Fibroblast of skin of abdomen (primary cell): ENCODE measurements around the gene ARHGEF17.

Source experiments
- DNase-seq: peaks from one replicate; pipeline ENCODE4 v3.0.0-alpha.2; 2013

ARHGEF17 gene

DNA sequence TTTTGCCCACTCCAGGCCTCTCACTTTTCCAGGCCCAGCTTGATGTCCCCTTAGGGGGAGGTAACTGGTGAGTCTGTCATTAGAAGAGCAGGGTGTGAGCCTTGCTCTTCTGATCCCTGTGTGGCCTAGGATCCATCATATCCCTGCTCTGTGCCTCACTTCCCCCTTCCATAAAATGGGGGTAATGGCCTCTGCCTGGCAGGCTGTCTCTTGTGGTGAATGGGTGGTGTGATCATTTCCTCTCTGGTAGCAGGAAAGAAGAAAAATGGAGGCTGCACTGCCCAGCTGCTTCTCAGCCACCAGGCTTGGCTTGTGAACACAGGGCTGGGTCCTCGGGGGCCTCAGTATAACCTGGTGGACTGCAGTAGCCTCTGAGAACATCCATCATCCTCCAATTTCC lies 5.6 kb downstream of the ARHGEF17 start:
- DNase-seq = no peak

GRCh38 chr11:73314117-73314961 lies 6.3 kb downstream of the ARHGEF17 start:
- peak; percentile 74 for DNase-seq

DNA sequence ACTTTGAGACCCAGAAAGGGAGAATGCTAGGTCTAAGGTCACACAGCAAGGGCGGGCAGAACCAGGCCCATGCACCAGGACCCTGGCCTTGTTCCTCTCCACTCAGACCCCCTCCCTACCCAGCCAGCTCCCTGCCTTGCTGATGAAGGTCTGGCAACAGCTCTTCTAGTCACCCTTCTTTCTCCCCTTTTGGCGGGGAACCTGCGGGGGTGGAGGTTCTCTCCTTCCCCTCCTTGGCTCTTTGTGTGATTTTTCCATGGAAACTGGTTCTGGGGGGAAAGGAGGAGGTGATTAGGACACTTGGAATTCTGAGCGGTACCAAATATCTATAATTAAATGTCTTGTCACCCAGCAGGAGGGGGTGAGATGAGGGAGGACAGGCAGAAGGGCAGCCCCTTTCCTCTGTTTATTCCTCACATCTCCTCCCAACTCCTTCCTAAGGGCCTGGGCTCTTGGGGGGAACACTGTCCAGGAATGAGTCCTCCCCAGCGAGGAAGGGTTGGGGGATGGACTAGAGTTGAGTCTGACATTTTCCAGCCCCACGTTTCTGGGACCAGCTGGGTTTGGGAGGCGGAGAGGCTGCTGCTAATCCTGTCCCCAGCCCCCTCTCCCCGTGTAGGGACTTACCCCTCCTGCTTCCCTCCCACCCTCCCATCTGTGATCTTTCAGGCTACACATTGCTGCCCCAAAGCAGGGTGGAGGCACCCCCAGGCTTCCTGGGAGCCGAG lies 7.4 kb downstream of the ARHGEF17 start:
- peak; percentile 39 for DNase-seq

- DNase-seq = no peak
Observed at GRCh38 chr11:73316422-73316821, 8.3 kb downstream of the ARHGEF17 start.

DNA sequence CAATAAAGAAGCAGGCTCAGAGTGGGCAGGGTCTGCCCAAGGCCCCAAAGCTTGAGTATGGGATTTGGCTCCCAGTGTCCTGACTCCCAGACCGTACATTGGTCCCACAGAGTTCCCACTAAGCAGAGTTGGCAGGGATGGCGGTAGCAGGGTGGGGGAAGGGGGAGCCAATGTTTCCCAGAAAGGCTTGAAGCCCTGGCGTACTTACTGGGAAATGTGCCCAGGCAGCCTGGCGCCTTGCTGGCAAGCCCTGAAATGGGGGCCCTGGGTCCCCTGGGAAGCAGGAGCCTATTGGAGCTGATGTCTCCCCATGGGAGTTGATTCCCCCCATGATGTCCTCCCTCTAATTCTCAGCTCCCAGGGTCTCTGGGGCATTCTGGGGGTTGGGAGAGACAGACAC lies 9.3 kb downstream of the ARHGEF17 start:
- DNase-seq = no peak

DNA sequence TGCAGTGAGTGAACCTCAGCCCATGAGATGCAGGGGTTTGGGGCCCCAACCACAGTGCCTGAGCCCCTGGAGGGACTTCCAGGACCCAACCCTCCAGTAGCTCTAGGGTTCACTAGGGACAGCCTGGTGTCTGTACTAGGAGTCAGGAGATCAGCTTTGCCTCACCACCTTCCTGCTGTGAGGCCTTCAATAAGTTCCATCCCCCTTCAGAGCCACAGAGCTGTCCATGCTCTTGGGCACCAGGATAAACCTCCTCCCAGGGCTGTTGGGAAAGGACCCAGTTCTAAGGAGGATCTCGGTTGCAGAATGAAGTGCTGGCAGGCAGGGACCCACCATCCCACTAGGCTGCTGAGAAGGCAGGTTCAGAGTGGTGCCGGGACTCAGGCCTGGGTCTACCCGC lies 9.7 kb downstream of the ARHGEF17 start:
- DNase-seq = no peak

DNA sequence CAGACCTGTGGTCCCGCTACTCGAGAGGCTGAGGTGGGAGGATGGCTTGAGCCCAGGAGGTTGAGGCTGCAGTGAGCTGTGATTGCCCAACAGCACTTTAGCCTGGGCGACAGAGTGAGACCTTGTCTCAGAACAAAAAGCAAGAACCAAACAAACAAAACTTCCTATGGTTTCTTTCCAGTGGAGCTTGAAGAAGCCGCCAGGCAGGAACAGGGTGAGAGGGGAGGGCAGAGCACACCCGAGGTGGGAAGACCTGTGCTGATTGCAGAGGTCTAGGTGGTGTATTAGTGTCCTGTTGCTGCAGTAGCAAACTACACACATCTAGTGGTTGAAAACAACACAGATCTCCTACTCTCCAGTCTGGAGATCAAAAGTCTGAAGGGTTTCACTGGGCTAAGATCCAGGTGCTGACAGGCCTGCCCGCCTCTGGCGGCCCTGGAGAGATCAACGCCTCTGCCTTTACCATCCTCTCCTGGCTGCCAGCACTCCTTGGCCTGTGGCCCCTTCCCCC lies 10.5 kb downstream of the ARHGEF17 start:
- no peak for DNase-seq

GRCh38 chr11:73320763-73321603 lies 12.9 kb downstream of the ARHGEF17 start:
- peak; percentile 32 for DNase-seq

DNA sequence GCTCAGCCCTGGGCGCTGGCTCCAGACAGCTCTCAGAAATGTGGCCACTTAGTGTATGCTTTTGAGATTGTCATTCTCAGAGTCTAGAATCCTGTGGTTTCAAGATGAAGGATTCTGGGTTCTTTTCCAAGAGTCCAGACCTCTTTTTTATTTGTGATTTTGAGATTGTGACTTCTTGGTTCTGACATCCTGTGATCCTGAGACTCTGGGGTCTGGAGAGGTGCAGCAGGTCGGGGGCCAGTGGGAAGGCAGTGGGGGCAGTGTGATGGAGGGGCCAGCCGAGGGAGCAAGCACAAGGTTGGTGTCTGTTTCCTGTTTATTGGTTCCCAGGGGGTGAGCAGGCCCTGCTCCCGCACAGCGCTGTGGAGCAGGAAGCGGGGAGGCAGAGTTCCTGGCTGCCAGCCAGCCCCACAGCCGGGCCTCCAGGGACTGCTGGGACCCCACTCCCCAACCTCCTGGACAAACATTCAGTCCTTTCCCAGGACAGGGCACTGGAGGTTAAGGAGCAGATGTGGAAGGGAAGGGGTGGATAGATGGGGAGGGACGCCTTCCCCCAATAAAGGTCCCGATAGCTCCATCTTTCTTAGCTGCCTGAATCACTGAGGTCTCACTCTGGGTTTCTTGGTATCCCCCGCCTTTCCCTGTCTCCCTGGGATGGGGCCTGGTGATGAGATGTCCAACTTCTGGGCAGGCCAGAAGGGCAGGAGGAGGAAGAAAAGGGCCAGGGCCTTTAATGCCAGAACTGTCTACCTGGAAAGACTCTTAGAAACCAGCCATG lies 13.7 kb downstream of the ARHGEF17 start:
- peak; percentile 67 for DNase-seq

DNA sequence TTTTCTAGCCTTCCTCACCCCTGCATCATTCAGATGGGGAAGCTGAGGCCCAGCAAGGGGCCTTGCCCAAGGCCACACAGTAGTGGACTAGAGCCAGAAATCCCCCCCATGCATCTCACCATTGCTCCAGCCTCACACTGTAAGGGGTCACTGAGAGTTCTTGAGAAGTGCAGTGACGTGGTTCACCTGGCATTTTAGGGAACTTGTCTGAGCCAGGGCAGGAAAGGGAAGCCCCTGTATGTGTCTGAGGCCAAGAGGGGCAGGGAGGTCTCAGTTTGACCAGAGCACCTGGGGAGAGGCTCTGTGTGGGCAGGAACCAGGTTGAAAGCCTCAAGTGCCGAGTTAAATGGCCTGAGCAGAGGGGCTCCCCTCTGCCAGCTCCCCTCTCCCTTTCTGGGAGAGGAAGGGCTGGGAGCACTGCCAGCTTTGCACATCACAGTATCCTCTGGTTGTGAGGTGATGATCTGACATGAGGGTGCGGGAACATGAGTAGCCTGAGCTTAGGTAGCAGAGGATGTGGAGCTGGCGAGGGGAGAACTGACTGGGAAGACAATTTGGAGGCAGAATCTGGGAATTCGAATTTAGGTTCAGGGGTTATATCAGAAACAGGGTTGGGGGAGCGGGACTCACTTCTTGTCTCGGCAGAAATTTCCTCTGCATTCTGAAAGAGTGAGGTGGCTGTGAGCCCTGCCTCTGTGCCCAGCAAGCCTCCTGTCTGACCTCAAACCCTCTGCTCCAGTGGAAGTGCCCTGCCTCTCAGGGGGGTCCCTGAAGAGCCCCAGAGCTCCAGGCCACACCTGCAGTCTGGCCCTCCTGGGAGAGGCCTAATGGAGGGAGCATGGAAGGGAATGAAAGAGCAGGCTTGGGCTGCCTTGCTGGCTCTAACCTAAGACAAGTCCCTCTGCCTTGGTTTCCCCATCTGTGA lies 14.6 kb downstream of the ARHGEF17 start:
- no peak for DNase-seq

- DNase-seq = peak; percentile 80
Observed at GRCh38 chr11:73323464-73323863, 15.4 kb downstream of the ARHGEF17 start.

DNA sequence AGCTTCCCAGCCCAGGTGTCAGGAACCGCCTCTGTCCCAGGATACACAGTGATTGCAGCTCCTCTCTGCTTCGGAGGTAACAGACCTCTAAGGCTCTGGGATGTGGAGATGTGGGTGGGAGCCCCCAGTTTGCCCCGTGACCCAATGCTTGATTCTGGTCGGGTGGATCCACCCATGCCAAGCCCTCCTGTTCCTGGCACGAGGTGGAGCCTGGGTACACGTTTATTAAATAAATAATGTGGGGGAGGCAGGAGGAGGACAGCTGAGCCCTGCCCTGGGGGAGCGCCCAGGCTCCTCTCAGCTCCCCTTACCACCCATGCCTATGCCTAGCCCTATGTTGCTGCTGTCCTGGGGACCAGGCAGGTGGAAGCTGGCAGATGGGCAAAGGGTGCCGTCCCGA lies 16.0 kb downstream of the ARHGEF17 start:
- DNase-seq = no peak

DNA sequence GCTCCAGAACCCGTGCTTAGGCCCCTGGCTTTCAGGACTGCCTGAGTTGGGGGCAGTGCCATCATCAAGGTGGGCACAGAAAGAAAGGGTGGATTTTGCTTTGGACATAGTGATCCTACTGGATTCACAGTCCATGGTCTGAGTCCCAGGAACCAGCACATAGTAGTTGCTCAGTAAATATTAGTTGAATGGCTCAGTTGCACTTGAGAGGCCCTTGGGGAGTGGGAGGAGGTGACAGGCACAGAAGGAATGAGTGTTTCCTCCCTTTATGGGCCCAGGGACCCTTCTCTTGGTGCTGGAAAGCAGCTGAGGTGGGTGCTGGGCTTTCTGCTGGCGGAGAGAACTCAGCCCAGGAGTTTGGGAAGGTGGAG lies 16.6 kb downstream of the ARHGEF17 start:
- DNase-seq = no peak

DNA sequence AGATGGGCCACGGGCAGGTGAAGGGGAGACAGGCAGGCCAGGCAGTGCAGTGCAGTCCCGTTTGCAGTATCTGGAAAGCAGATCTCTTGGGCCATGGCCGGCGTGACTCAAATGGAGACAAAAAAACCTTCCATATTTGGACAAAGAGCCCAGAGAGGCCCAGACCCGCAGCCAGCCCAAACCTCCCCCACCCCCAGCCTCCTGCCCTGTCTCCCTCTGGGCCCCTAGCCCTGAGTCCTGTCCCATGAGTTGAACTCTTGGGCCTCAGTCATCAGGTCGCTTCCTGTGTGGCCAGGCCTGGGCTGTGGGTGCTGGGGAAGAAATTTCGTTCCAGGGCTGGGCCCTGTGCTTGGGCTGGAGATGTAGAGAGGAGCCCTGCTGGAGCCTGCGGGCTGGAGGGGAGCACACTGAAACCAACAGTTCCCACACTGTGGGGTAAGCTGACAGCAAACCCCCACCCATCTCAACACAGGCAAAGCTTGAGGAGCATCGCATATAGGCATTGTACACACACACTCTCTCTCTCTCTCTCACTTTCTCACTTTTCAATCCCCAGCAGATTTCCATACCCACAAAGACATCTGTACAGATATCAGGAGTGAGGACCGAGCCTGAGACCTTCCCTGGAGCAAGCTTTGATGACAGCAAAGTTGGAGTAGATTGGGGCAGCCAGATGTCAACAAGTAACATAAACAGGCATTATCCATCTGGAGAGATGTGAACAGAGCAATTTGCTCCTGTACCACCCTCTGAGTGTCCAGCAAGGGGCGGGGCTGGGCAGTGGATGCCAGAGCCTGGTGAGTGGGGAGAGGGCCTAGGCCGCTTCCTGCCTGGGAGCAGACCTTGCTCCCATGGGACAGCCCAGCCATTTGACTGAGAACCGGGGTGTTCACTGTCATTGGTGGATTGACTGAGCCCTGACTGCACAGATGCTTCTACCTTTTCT lies 17.2 kb downstream of the ARHGEF17 start:
- DNase-seq = peak; percentile 61

DNA sequence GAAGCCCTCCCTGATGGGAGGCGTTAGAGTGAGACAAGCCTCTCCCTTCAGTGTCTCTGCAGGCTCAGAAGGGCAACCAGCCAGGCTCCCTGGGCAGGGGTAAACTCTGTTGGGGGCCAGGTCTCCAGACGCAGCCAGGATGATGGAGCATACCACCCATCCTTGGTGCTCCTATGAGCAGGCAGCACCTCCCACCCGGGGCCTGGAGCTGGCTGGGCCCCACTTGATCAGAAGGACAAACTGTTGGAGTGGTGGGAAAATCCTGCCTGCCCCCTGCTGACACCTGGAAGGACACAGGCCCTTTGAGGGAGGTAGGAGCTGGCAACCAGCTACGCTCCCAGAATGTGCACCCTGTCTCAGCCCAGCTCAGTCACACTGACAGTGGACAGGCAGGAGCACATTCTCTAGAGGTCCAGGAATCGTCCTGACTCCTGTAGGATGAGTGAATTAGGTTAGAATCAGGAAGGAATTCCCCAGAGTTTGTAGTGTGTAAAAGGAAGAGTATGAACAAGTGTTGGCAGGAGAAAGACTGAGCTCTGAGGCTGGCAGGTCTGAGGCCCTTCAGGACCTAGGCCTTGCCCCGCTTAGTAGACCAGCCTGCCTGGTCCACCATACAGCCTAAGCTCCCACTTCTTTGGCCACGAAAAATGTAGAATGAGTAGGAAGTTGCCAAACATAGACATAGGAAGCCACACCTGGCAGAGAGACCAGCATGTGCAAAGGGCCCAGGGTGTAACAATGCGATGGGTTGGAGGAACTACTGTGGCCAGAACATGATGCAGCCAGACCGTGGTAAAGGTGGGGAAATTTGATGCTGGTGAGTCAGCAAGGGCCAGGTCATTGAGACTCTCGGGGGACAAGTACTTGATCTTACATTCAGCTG lies 19.1 kb downstream of the ARHGEF17 start:
- DNase-seq = peak; percentile 48

DNA sequence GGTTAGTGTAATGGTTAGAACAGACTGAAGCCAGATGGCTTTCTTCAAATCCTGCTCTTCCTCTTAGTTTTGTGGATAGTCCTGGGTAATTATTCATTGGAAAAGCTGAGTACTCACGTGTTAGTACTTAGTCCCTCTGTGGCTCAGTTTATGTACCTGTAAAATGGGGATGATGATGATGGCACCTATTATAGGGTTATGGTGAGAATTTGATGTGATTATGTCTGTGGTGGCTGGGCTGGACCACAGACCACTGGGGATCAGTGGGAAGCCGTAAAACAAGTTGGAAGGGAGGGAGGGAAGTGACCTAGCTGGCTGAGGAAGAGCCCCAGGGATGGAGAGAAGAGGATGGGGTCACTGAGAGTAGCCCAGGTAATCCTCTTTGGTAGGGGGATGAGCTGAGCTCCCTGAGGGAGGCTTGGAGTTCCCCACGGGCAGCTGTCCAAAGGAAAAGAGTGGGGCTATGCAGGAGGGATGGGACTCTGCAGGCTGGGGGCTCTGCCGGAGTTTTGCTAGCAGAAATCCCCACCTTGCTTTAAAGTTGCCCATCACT lies 19.8 kb downstream of the ARHGEF17 start:
- no peak for DNase-seq

- no peak for DNase-seq
Observed at GRCh38 chr11:73330569-73331093, 22.6 kb downstream of the ARHGEF17 start.
